Thyroid gland (tissue), 4 donors: Measurements from ENCODE around the gene CTIF.

Experiments
- POLR2A ChIP-seq, 2 donors: fragments of 450-650 bp; IDR thresholded peaks; one replicate each; pipeline ENCODE4 v1.6.1; 2017; ENCODE audit warnings: antibody characterized with exemption in 2 of 2, mild to moderate bottlenecking in 2 of 2, moderate library complexity in 1 of 2
- TF ChIP-seq, protein P1 (sequence below), 6 experiments: fragments of 200-600 bp in 3 of 6; fragments of 450-650 bp in 3 of 6; sonication (generic) in 3 of 6; IDR thresholded peaks; one replicate each; pipeline ENCODE4 v1.5.1; 2016 to 2019; ENCODE audit warnings: antibody characterized with exemption in 6 of 6, mild to moderate bottlenecking in 2 of 6, inconsistent platforms in 1 of 6, moderate library complexity in 1 of 6

DNA sequence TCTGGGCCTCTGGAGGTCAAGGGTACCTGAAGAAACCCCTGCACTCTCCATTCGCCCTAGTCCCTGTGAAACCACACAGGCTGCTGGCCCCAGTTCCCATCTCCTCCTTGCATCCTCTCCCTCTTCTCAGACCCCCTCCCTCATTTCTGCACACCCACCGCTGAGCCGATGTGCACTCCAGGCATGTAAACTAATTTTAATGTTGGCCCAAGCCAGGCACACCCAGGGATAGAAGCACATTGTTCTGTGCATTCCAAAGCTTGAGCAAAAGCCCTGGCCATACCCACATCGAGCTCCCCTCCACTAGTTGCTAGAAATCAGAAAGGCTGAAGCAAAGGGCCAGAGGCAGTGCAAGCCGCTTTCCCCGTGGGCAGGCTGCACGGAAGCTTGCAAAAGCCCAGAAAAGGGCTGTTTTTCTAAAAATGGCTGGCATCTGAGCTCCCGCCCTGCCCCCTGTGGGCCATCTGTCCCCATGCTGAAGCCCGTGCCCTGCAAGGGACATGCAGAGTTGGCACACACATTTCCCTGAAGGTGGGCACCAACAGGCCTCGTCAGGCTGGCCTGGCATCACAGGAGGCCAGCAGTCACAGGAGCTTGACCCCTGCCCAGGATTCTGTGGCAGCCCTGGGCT is 230.3 kb downstream of the CTIF start:
- TF ChIP-seq, protein P1, sequence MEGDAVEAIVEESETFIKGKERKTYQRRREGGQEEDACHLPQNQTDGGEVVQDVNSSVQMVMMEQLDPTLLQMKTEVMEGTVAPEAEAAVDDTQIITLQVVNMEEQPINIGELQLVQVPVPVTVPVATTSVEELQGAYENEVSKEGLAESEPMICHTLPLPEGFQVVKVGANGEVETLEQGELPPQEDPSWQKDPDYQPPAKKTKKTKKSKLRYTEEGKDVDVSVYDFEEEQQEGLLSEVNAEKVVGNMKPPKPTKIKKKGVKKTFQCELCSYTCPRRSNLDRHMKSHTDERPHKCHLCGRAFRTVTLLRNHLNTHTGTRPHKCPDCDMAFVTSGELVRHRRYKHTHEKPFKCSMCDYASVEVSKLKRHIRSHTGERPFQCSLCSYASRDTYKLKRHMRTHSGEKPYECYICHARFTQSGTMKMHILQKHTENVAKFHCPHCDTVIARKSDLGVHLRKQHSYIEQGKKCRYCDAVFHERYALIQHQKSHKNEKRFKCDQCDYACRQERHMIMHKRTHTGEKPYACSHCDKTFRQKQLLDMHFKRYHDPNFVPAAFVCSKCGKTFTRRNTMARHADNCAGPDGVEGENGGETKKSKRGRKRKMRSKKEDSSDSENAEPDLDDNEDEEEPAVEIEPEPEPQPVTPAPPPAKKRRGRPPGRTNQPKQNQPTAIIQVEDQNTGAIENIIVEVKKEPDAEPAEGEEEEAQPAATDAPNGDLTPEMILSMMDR (IDR thresholded peaks at IDR 0.05), result no peak
- no peak for TF ChIP-seq POLR2A (IDR thresholded peaks at IDR 0.05)
